ENCODE results near the gene TBRG1. TPM values are rescaled to one million over a fixed set of nuclear protein-coding genes. Genes with fewer than 3 reads are reported as not detected.

TBRG1 gene
- total RNA-seq, 2 experiments from 2014 or later, result 33.5 to 34.5 TPM

DNA sequence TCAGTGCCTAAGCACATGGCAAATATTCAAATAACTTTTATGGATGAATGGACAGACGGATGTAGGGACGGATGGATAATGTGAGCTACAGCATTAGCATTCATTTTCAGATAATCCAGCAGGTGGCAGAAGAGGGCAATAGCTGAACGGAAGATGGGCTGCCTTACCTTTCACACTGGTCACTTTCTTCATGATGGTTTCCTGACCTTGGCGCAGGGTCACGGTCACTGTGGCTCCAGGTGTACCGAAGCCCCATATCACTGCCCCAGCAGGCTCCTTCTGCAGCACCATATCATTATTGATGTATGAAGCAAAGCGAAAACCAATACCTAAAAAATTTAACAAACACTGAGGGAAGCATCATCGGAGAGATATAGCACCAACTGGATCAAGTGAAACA is 46.5 kb downstream of the TBRG1 start:
- no peaks in the 10 kb centered on the region for H3K27me3 Mint-ChIP-seq
- DNase-seq, result peak; percentile 43
- H3K9me3 Mint-ChIP-seq, result no peaks in the 10 kb centered on the region
- peaks cover 2% of the 10 kb centered on the region for H3K36me3 Mint-ChIP-seq
- H3K4me3 Mint-ChIP-seq, result no peak overlapping the region
- POLR2A ChIA-PET, result no interaction called here
- H3K27ac Mint-ChIP-seq, result no peak overlapping the region
- H3K4me1 Mint-ChIP-seq (ENCODE audit: low read depth), result peaks cover 21% of the 10 kb centered on the region
- CTCF ChIA-PET, result interaction anchor here (0.7 to 5.9 kb wide), 39 partner anchors 9 to 473 kb away, joined by 3 to 99 read pairs (median 6); partner anchors contain the start of genes ESAM, MSANTD2, NRGN and PANX3
- intact Hi-C loops (cut with micrococcal nuclease), result loop anchor here (1.0 to 2.0 kb wide), 5 partner anchors 71 to 198 kb away; no protein-coding TSS in a partner anchor

DNA sequence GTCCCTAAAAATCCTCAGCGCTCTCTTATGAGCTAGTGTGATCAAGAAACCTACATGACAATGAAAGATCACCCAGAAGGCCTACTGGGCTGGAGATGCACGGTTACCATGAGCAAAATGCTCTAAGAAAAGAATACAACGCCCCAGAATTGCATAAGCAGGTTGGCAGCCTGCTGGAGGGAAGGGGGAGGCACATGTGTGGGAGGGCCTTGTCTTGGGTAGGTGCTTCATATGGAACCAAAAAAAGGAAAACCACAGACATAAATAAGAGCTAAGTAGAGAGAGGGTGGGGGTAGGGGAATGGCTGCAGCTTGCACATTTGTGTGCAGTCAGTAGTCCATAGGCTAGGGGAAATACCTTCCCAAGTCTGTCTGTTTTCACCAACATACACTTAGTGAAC is 48.1 kb downstream of the TBRG1 start:
- DNase-seq, result peak; percentile 37
- ChIA-PET POLR2A (no interaction called here), CTCF (interaction anchor here (0.6 to 5.9 kb wide), 19 partner anchors 11 to 205 kb away, joined by 3 to 99 read pairs (median 11); partner anchors contain the start of genes ESAM, MSANTD2 and ROBO3)
- no peaks in the 10 kb centered on the region for H3K27me3 Mint-ChIP-seq
- H3K36me3 Mint-ChIP-seq, result peaks cover 2% of the 10 kb centered on the region
- H3K9me3 Mint-ChIP-seq, result no peaks in the 10 kb centered on the region
- peaks cover 29% of the 10 kb centered on the region for H3K4me1 Mint-ChIP-seq (ENCODE audit: low read depth)
- intact Hi-C loops (cut with micrococcal nuclease), result loop anchor here (5.0 kb wide), 1 partner anchor 282 kb away; the partner anchor contains the start of gene CCDC15
- H3K27ac Mint-ChIP-seq, result no peak overlapping the region
- no peak overlapping the region for H3K4me3 Mint-ChIP-seq

DNA sequence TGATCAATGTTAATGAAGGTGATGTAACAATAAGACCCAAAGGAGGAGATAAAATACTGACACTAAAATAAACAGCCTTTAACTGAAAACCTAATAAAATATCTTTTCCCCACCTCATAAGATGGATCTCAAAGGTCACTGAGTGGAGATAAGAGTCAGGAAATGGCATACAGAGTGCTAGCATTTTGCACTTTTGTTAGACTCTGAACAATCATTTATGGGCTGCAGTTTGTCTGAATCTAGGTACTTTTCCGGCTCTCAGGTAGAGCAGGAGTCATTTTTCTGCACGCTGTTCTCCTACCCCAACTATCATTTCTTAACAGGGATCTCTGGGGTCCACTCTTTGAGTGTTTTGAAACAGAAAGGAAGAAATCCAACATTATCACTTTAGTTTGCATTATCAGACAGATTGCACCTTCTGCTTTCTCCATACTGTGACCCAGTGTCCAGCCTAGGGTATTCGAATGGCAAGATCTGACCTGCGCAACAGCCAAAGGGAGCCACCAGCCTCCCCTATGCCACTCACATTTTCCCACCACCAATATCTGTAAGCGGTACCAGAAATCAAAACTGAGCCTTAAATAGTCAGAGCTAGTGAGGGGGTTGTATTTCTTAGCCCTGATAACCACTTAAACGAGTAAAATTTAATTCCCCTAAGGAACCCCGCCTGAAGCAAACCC is 50.0 kb downstream of the TBRG1 start:
- Mint-ChIP-seq H3K36me3 (peaks cover 2% of the 10 kb centered on the region), H3K27ac (peak overlapping the region; percentile 43), H3K4me1 (ENCODE audit: low read depth) (peaks cover 29% of the 10 kb centered on the region), H3K9me3 (no peaks in the 10 kb centered on the region), H3K27me3 (no peaks in the 10 kb centered on the region), H3K4me3 (peak overlapping the region; percentile 87)
- DNase-seq, result no peak
- POLR2A ChIA-PET, result interaction anchor here (0.8 to 2.4 kb wide), 5 partner anchors 51 to 203 kb away, joined by 3 to 9 read pairs (median 7); partner anchors contain the start of gene MSANTD2
- CTCF ChIA-PET, result interaction anchor here (1.0 to 5.9 kb wide), 6 partner anchors 72 to 195 kb away, joined by 3 to 85 read pairs (median 5); no protein-coding TSS in a partner anchor
- intact Hi-C loops (cut with micrococcal nuclease), result loop anchor here (1.0 to 5.0 kb wide), 6 partner anchors 50 to 280 kb away; partner anchors contain the start of genes CCDC15, MSANTD2 and TBRG1

DNA sequence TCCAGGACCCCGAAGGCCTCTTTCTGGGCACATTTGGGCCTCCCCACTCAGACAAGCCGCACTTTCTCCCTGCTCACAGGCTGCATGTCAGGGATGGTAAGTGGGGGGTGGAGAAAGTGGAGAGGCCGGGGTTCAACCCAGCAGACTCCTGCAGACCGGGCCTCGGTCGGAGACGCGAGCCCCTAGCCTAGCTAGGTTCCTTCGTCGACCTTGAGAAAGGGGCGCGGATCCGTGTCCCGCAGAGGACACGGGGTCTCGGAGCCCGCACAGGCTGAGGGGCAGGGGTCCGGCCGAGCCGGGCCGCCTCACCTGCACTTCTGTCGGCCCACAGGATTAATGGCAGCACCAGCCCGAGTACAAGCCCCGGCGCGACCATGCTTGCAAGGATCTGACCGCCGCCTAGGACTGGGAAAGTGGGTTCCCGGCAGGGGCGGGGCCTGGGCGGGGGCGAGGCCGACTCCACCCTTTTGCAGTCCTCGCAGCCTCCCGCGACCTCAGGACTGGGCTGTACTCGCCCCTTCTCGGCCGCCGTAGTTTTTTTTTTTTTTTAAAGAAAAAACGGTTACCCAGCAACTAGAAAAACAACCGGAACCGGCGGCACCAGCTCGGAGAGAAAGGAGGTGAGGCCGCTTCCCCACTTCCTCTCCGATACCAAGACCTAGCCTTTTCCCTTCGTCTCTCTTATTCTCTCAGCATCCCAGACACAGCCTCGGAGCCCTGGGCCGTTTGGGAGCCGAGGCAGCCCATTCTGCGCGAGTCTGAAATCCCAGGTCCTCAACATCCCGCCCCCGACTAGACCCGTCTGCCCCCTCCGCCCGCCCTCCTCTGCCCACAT is 50.9 kb downstream of the TBRG1 start, which contains the start of the genes SIAE and SPA17:
SIAE (minus strand) TSS at position 407 of the 835 bp plus-strand sequence; CDS start at position 376, 31 bp downstream.
SPA17 (plus strand) TSS at position 572 of the 835 bp plus-strand sequence. CDS start 1,361 bp downstream, outside the sequence.
- Mint-ChIP-seq H3K27ac (peak within 1 kb of the TSS; percentile 79), H3K4me1 (ENCODE audit: low read depth) (peaks cover 29% of the 10 kb centered on the region), H3K36me3 (peaks cover 2% of the 10 kb centered on the region), H3K27me3 (no peaks in the 10 kb centered on the region), H3K9me3 (no peaks in the 10 kb centered on the region), H3K4me3 (peak within 1 kb of the TSS; percentile 87)
- peak; percentile 94 for DNase-seq
- ChIA-PET POLR2A (interaction anchor here (0.6 to 2.4 kb wide), 6 partner anchors 51 to 203 kb away, joined by 3 to 9 read pairs (median 5); partner anchors contain the start of gene MSANTD2), CTCF (interaction anchor here (0.6 to 5.9 kb wide), 12 partner anchors 71 to 277 kb away, joined by 3 to 85 read pairs (median 4); no protein-coding TSS in a partner anchor)
- intact Hi-C loops (cut with micrococcal nuclease), result loop anchor here (1.0 to 5.0 kb wide), 6 partner anchors 51 to 279 kb away; partner anchors contain the start of genes CCDC15, MSANTD2 and TBRG1

DNA sequence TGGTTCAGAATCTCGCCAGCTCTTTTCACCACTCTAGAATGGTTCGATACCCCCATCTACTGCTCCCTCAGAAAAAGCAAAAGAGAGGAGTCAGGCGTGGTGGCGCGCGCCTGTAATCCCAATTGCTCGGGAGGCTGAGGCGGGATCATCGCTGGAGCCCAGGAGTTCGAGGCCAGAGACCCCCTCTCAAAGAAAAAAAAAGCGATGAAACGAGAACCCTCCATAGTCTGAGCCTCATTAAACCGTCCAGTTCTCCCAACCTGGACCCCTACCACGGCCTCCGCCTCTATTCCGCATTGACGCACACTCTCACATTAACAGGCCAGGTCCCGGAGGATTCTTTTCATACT is 51.5 kb downstream of the TBRG1 start:
- intact Hi-C loops (cut with micrococcal nuclease), result loop anchor here (5.0 kb wide), 1 partner anchor 278 kb away; the partner anchor contains the start of gene CCDC15

DNA sequence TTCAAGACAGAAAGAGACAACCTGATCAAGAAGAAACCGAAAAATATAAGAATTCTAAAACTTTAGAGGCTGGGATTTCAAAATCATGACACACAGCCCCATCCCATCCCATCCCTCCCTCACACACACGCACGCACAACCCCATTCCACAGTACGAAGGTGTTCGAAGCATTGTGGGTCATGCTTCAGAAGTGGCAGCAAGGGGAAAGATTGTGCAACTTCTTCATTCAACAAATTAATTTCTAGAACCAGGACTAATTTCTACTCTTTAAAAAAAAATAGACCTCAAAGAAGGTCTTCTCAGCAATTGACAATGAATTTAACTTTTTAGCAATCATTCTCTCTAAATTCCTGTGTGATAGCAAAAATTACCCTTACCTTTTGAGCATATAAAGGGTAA is 51.9 kb downstream of the TBRG1 start:
- ChIA-PET POLR2A (interaction anchor here (2.4 kb wide), 1 partner anchor 126 kb away, joined by 9 read pairs; the partner anchor contains the start of gene MSANTD2), CTCF (interaction anchor here (0.8 to 2.6 kb wide), 4 partner anchors 72 to 202 kb away, joined by 4 to 15 read pairs (median 4); no protein-coding TSS in a partner anchor)
- H3K27ac Mint-ChIP-seq, result peak overlapping the region; percentile 79
- H3K36me3 Mint-ChIP-seq, result peaks cover 2% of the 10 kb centered on the region
- no peaks in the 10 kb centered on the region for H3K9me3 Mint-ChIP-seq
- DNase-seq, result no peak
- intact Hi-C loops (cut with micrococcal nuclease), result loop anchor here (5.0 kb wide), 1 partner anchor 278 kb away; the partner anchor contains the start of gene CCDC15
- peak overlapping the region; percentile 87 for H3K4me3 Mint-ChIP-seq
- no peaks in the 10 kb centered on the region for H3K27me3 Mint-ChIP-seq
- peaks cover 29% of the 10 kb centered on the region for H3K4me1 Mint-ChIP-seq (ENCODE audit: low read depth)

More for the DNA sequence above, 51.5 kb downstream of the TBRG1 start:
- peaks cover 2% of the 10 kb centered on the region for H3K36me3 Mint-ChIP-seq
- no peaks in the 10 kb centered on the region for H3K9me3 Mint-ChIP-seq
- no peak for DNase-seq
- CTCF ChIA-PET, result interaction anchor here (0.8 to 5.9 kb wide), 7 partner anchors 72 to 202 kb away, joined by 4 to 85 read pairs (median 5); no protein-coding TSS in a partner anchor
- H3K4me1 Mint-ChIP-seq (ENCODE audit: low read depth), result peaks cover 29% of the 10 kb centered on the region
- POLR2A ChIA-PET, result interaction anchor here (0.6 to 2.4 kb wide), 4 partner anchors 72 to 126 kb away, joined by 3 to 9 read pairs (median 6); partner anchors contain the start of gene MSANTD2
- H3K27me3 Mint-ChIP-seq, result no peaks in the 10 kb centered on the region
- H3K27ac Mint-ChIP-seq, result peak overlapping the region; percentile 79
- H3K4me3 Mint-ChIP-seq, result peak overlapping the region; percentile 87

DNA sequence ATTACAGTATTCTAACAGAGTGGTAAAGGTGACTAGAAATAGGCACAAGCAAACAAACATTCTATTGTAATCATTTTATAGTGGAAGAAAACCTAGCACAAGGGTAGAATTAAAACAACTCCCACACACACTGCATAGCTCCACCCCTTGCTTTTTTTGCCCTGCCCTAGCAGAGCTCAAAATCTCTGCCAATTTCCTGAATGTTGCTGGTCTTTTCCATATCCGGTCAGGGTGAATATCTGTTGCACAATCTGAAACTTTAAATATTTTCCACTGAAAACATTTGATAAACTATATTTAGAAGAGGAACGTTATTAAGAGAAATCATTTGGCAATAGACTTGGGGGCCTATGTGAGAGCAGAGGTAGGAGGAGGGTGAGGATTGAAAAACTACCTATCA is 53.7 kb downstream of the TBRG1 start:
- POLR2A ChIA-PET, result no interaction called here
- Mint-ChIP-seq H3K27me3 (no peaks in the 10 kb centered on the region), H3K4me1 (ENCODE audit: low read depth) (peaks cover 22% of the 10 kb centered on the region), H3K9me3 (no peaks in the 10 kb centered on the region), H3K4me3 (no peak overlapping the region), H3K27ac (no peak overlapping the region), H3K36me3 (peaks cover 2% of the 10 kb centered on the region)
- intact Hi-C loops (cut with micrococcal nuclease), result no loop called here
- CTCF ChIA-PET, result interaction anchor here (0.7 to 1.9 kb wide), 3 partner anchors 70 to 87 kb away, joined by 3 to 5 read pairs (median 3); partner anchors contain the start of gene ESAM
- DNase-seq, result no peak

DNA sequence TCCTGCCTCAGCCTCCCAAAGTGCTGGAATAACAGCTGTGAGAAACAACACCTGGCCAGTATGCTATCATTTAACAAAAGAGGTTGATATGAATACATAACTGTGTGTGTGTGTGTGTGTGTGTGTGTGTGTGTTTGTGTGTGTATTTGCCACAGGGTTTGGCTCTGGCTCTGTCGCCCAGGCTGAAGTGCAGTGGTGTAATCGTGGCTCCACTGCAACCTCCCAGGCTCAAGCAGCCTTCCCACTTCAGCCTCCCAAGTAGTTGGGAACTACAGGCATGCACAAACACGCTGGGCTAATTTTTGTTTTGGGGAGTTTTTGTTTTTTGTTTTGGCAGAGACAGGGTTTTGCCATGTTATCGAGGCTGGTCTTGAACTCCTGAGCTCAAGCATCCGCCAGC is 55.8 kb downstream of the TBRG1 start:
- no peak for DNase-seq
- ChIA-PET CTCF (interaction anchor here (2.0 kb wide), 1 partner anchor 9 kb away, joined by 7 read pairs; no protein-coding TSS in a partner anchor), POLR2A (no interaction called here)
- H3K36me3 Mint-ChIP-seq, result peaks cover 10% of the 10 kb centered on the region
- H3K27me3 Mint-ChIP-seq, result no peaks in the 10 kb centered on the region
- H3K27ac Mint-ChIP-seq, result no peak overlapping the region
- H3K4me3 Mint-ChIP-seq, result no peak overlapping the region
- H3K4me1 Mint-ChIP-seq (ENCODE audit: low read depth), result peaks cover 11% of the 10 kb centered on the region
- intact Hi-C loops (cut with micrococcal nuclease), result no loop called here
- peaks cover 12% of the 10 kb centered on the region for H3K9me3 Mint-ChIP-seq

DNA sequence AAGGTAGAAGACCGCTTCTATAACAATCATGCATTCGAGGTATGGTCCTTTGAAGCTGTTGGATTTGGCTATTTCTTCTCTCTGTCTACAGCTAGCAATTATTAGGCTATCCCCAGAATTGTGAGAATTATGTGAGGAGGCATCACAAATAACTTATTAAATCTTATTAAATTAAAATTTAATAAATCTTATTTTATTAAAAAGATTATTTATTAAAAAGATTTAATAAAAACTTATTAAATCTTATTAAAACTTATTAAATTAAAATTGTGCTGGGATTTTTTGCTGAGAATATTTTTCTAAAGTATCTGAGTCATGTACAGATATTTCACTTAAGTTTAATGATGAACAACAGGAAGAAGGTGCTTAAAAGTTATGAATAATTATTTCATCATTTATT is 58.8 kb downstream of the TBRG1 start:
- H3K36me3 Mint-ChIP-seq, result peaks cover 16% of the 10 kb centered on the region
- peaks cover 31% of the 10 kb centered on the region for H3K9me3 Mint-ChIP-seq
- H3K27ac Mint-ChIP-seq, result no peak overlapping the region
- H3K27me3 Mint-ChIP-seq, result no peaks in the 10 kb centered on the region
- intact Hi-C loops (cut with micrococcal nuclease), result no loop called here
- no peak overlapping the region for H3K4me3 Mint-ChIP-seq
- ChIA-PET POLR2A (no interaction called here), CTCF (interaction anchor here (1.0 kb wide), 1 partner anchor 77 kb away, joined by 5 read pairs; no protein-coding TSS in a partner anchor)
- DNase-seq, result no peak
- no peaks in the 10 kb centered on the region for H3K4me1 Mint-ChIP-seq (ENCODE audit: low read depth)

DNA sequence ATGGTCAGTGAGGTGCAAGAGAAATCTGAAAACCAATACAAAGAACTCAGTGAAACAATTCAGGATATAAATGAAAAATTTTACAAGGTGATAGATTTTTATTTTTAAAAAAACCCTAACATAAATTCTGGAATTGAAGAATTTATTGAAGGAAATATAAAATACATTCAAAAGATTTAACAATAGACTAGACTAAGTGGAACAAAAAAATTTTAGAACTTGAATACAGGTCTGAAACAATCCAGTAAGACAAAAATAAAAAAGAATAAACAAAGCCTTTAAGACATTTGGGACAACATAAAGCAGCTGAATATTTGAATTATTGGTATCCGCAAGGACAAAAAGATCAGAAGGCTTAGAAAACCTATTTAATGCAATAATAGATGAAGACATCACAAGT is 59.8 kb downstream of the TBRG1 start:
- Mint-ChIP-seq H3K4me3 (no peak overlapping the region), H3K36me3 (peaks cover 21% of the 10 kb centered on the region), H3K27ac (no peak overlapping the region), H3K27me3 (no peaks in the 10 kb centered on the region), H3K9me3 (peaks cover 36% of the 10 kb centered on the region), H3K4me1 (ENCODE audit: low read depth) (no peaks in the 10 kb centered on the region)
- intact Hi-C loops (cut with micrococcal nuclease), result no loop called here
- DNase-seq, result no peak
- CTCF ChIA-PET, result interaction anchor here (1.0 kb wide), 1 partner anchor 76 kb away, joined by 5 read pairs; no protein-coding TSS in a partner anchor
- POLR2A ChIA-PET, result no interaction called here

All from activated CD4-positive, alpha-beta memory T cell treated with anti-CD3 and anti-CD28 coated beads for 36 hours (primary cell).